ENCODE data around the gene SUGCT.

SUGCT gene

DNA sequence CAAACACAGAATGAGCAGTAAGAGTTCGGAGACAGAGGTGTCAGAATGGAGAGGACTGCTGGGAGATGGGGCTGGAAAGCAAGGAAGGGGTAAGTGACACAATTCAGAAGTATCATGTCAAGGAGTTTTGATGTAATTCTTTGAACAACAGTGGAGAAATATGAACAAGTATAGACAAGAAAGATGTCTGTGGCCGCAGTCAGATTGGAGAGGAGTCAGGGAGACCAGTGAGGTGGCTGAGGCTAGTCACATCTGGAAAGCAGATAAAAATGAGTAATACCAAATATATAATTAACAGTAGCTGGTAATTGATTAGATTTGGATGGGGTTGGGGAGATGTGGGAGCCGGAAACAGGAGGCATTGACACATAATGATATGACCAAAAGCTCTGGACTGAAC lies 540.9 kb downstream of the SUGCT start:
- H3K36me3 ChIP-seq (ENCODE audit: control insufficient read depth in 2 of 2, insufficient read depth in 1 of 2, low read length in 2 of 2): no peaks in the 10 kb centered on the region
- H3K4me1 ChIP-seq (ENCODE audit: control insufficient read depth, insufficient read depth, low read length): no peaks in the 10 kb centered on the region
- H3K9me3 ChIP-seq (ENCODE audit: control insufficient read depth, insufficient read depth, low read depth, low read length): no peaks in the 10 kb centered on the region
- no peak overlapping the region for H3K27ac ChIP-seq (ENCODE audit: extremely low read depth, low read depth, low read length)
- ChIA-PET CTCF (no interaction called here), POLR2A (no interaction called here)
- no peak for TF ChIP-seq MZF1 (tag by site-specific recombination; IDR thresholded peaks at IDR 0.05; ENCODE audit: borderline replicate concordance)
- H3K4me3 ChIP-seq (ENCODE audit: low read depth, low read length): no peak overlapping the region

DNA sequence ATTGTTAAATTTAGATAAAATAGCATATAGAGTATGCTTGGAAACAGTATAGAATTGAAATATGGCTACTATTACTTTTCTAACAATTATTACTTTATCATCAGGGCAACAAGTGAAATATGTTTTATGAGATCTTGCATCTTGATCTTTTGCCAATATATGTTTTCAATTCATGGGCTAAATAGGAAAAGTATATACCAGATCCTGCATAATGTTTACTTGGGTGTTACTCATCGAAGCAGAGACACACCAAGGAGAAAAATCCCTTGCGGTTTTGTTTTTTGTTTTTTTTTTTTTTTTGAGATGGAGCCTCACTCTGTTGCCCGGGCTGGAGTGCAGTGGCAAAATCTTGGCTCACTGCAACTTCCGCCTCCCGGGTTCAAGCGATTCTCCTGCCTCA lies 541.4 kb downstream of the SUGCT start:
- Histone ChIP-seq H3K36me3 (ENCODE audit: control insufficient read depth in 2 of 2, insufficient read depth in 1 of 2, low read length in 2 of 2) (no peaks in the 10 kb centered on the region), H3K4me1 (ENCODE audit: control insufficient read depth, insufficient read depth, low read length) (no peaks in the 10 kb centered on the region), H3K9me3 (ENCODE audit: control insufficient read depth, insufficient read depth, low read depth, low read length) (no peaks in the 10 kb centered on the region), H3K4me3 (ENCODE audit: low read depth, low read length) (no peak overlapping the region), H3K27ac (ENCODE audit: extremely low read depth, low read depth, low read length) (no peak overlapping the region)
- POLR2A ChIA-PET: no interaction called here
- no peak for TF ChIP-seq ZBTB1 (tag by site-specific recombination; IDR thresholded peaks at IDR 0.05)
- TF ChIP-seq ZNF561 (tag by site-specific recombination; IDR thresholded peaks at IDR 0.05; ENCODE audit: borderline replicate concordance): no peak
- TF ChIP-seq, protein P1, sequence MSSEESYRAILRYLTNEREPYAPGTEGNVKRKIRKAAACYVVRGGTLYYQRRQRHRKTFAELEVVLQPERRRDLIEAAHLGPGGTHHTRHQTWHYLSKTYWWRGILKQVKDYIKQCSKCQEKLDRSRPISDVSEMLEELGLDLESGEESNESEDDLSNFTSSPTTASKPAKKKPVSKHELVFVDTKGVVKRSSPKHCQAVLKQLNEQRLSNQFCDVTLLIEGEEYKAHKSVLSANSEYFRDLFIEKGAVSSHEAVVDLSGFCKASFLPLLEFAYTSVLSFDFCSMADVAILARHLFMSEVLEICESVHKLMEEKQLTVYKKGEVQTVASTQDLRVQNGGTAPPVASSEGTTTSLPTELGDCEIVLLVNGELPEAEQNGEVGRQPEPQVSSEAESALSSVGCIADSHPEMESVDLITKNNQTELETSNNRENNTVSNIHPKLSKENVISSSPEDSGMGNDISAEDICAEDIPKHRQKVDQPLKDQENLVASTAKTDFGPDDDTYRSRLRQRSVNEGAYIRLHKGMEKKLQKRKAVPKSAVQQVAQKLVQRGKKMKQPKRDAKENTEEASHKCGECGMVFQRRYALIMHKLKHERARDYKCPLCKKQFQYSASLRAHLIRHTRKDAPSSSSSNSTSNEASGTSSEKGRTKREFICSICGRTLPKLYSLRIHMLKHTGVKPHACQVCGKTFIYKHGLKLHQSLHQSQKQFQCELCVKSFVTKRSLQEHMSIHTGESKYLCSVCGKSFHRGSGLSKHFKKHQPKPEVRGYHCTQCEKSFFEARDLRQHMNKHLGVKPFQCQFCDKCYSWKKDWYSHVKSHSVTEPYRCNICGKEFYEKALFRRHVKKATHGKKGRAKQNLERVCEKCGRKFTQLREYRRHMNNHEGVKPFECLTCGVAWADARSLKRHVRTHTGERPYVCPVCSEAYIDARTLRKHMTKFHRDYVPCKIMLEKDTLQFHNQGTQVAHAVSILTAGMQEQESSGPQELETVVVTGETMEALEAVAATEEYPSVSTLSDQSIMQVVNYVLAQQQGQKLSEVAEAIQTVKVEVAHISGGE (tag by site-specific recombination; conservative IDR thresholded peaks at IDR 0.05; ENCODE audit: low read depth): no peak
- TF ChIP-seq ZNF311 (tag by site-specific recombination; IDR thresholded peaks at IDR 0.05; ENCODE audit: borderline replicate concordance): no peak
- TF ChIP-seq, protein P2, sequence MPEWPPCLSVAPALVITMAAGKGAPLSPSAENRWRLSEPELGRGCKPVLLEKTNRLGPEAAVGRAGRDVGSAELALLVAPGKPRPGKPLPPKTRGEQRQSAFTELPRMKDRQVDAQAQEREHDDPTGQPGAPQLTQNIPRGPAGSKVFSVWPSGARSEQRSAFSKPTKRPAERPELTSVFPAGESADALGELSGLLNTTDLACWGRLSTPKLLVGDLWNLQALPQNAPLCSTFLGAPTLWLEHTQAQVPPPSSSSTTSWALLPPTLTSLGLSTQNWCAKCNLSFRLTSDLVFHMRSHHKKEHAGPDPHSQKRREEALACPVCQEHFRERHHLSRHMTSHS (tag by site-specific recombination; IDR thresholded peaks at IDR 0.05): no peak
- TF ChIP-seq, protein P3, sequence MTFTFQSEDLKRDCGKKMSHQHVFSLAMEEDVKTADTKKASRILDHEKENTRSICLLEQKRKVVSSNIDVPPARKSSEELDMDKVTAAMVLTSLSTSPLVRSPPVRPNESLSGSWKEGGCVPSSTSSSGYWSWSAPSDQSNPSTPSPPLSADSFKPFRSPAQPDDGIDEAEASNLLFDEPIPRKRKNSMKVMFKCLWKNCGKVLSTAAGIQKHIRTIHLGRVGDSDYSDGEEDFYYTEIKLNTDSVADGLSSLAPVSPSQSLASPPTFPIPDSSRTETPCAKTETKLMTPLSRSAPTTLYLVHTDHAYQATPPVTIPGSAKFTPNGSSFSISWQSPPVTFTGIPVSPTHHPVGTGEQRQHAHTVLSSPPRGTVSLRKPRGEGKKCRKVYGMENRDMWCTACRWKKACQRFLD (tag by site-specific recombination; IDR thresholded peaks at IDR 0.05): no peak
- TF ChIP-seq, protein P4, sequence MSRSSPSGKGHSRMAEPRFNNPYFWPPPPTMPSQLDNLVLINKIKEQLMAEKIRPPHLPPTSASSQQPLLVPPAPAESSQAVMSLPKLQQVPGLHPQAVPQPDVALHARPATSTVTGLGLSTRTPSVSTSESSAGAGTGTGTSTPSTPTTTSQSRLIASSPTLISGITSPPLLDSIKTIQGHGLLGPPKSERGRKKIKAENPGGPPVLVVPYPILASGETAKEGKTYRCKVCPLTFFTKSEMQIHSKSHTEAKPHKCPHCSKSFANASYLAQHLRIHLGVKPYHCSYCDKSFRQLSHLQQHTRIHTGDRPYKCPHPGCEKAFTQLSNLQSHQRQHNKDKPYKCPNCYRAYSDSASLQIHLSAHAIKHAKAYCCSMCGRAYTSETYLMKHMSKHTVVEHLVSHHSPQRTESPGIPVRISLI (tag by site-specific recombination; IDR thresholded peaks at IDR 0.05): no peak
- TF ChIP-seq GLIS1 (tag by site-specific recombination; IDR thresholded peaks at IDR 0.05): no peak
- no peak for TF ChIP-seq ZNF341 (tag by site-specific recombination; IDR thresholded peaks at IDR 0.05; ENCODE audit: low read depth)
- no peak for TF ChIP-seq ZNF114 (tag by site-specific recombination; IDR thresholded peaks at IDR 0.05)
- TF ChIP-seq, protein P5, sequence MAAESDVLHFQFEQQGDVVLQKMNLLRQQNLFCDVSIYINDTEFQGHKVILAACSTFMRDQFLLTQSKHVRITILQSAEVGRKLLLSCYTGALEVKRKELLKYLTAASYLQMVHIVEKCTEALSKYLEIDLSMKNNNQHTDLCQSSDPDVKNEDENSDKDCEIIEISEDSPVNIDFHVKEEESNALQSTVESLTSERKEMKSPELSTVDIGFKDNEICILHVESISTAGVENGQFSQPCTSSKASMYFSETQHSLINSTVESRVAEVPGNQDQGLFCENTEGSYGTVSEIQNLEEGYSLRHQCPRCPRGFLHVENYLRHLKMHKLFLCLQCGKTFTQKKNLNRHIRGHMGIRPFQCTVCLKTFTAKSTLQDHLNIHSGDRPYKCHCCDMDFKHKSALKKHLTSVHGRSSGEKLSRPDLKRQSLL (tag by site-specific recombination; IDR thresholded peaks at IDR 0.05): no peak
- TF ChIP-seq ZBTB48 (tag by site-specific recombination; IDR thresholded peaks at IDR 0.05): no peak
- TF ChIP-seq, protein P6, sequence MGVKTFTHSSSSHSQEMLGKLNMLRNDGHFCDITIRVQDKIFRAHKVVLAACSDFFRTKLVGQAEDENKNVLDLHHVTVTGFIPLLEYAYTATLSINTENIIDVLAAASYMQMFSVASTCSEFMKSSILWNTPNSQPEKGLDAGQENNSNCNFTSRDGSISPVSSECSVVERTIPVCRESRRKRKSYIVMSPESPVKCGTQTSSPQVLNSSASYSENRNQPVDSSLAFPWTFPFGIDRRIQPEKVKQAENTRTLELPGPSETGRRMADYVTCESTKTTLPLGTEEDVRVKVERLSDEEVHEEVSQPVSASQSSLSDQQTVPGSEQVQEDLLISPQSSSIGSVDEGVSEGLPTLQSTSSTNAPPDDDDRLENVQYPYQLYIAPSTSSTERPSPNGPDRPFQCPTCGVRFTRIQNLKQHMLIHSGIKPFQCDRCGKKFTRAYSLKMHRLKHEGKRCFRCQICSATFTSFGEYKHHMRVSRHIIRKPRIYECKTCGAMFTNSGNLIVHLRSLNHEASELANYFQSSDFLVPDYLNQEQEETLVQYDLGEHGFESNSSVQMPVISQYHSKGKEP (tag by site-specific recombination; IDR thresholded peaks at IDR 0.05): no peak
- no peak for TF ChIP-seq GLI2 (tag by site-specific recombination; IDR thresholded peaks at IDR 0.05; ENCODE audit: borderline replicate concordance, low read depth)
- TF ChIP-seq, protein P7, sequence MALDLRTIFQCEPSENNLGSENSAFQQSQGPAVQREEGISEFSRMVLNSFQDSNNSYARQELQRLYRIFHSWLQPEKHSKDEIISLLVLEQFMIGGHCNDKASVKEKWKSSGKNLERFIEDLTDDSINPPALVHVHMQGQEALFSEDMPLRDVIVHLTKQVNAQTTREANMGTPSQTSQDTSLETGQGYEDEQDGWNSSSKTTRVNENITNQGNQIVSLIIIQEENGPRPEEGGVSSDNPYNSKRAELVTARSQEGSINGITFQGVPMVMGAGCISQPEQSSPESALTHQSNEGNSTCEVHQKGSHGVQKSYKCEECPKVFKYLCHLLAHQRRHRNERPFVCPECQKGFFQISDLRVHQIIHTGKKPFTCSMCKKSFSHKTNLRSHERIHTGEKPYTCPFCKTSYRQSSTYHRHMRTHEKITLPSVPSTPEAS (tag by site-specific recombination; IDR thresholded peaks at IDR 0.05): no peak
- TF ChIP-seq ZBTB7A (tag by site-specific recombination; IDR thresholded peaks at IDR 0.05; ENCODE audit: low read depth): no peak
- TF ChIP-seq ZNF549 (tag by site-specific recombination; IDR thresholded peaks at IDR 0.05): no peak
- TF ChIP-seq ZNF48 (tag by site-specific recombination; IDR thresholded peaks at IDR 0.05): no peak
- no peak for TF ChIP-seq ZSCAN23 (tag by site-specific recombination; IDR thresholded peaks at IDR 0.05)
- no peak for TF ChIP-seq ZNF23 (tag by site-specific recombination; IDR thresholded peaks at IDR 0.05; ENCODE audit: borderline replicate concordance)
- CTCF ChIA-PET: no interaction called here

Data from HEK293 (cell line).